GM18868 (cell line): ENCODE results near the gene EMSY.

ENCODE experiments used
- ATAC-seq: cut with Tn5 transposase; IDR thresholded peaks from one replicate; pipeline ENCODE4 v1.9.1; 2021; ENCODE audit warnings: mild to moderate bottlenecking, moderate library complexity; ENCODE audit not compliant: unreplicated experiment

EMSY gene

DNA sequence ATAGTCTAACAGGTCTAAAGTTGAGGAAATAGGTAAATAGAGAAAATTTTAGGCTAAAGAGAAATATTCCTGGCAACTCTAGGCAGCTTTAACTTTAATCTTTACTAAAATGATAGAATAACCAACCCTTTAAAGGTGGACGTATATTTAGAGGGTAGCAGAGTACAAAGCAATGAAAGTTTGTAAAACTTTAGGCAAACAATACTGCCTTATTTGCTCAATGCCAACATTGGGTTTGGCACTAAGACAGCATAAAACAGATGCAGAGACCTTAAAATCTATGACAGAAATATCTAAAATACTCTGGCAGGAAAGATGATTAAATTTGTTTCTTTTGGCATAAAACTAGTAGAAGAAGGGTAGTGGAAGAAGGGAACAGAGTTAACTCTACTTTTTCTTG lies 70.7 kb downstream of the EMSY start:
- no peak for ATAC-seq

DNA sequence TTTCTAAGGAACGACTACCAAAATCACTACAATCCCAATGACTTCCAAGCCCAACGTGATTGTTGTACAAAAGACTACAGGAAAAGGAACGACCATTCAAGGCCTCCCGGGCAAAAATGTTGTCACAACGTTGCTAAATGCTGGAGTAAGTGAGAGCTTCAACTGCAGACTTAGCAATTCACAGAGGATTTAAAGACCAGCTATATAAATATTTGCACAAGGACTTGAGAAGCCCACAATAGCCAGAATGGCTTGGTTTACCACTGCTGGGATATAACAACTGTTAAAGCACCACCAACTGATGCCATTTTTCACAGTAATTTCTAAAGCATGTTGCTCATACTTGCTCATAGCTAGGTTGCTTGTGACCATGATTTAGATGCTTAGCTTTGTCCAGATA lies 78.3 kb downstream of the EMSY start:
- no peak for ATAC-seq

DNA sequence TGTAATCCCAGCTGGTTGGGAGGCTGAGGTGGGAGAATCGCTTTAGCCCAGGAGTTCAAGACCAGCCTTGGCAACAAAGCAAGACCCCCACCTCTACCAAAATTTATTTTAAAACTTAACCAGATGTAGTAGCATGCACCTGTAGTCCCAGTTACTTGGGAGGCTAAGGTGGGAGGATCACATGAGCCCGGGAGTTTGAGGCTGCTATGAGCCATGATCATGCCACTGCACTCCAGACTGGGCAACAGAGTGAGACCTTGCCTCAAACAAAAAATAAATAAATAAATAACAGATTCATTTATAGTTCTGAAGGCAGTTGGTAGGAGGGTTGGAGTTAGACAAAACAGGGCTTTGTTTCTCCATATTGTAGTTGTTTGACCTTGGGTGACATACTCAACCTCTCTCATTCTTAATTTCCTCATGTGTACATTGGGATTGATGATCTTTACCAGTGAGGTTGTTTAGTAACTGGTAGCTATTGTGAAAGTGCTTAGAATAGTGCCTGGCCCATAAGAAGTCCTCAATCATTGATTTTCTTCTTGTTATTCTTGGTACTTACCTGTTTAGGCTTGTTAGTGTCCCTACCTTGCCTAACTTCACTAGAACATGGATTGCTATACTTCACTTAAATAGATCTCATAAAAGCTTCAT lies 79.1 kb downstream of the EMSY start:
- no peak for ATAC-seq

DNA sequence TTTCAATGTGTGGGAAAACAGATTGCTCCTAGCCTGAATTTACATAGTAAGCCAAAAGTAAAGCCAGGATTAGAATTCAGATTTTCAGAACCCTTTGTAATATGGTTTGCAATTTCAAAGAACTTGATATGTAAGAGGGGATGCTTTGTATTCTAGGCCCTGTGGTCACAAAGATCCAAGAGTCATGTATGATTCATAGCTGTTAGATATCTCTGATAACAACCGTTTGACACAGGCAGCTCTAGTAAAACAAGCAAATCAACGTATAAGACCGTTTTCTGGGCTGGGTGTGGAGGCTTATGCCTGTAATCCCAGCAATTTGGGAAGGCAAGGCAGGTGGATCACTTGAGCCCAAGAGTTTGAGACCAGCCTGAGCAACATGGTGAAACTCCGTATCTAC lies 79.6 kb downstream of the EMSY start:
- ATAC-seq, result no peak

DNA sequence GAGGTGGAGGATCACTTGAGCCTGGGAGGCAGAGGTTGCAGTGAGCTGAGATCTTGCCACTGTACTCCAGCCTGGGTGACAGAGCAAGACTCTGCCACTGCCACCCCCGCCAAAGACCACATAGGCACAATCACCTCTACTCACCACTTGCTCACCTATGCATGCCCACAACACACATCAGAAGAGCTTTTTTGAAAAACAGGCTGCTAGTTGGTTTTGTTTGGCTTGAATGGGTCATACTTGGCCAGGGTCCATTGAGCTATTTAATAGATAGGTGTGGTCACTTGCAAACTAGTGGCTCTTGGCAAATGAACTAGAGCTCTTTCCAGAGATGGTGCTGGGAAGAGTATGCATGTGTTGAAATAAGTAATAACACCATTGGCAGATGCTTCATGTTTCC lies 80.1 kb downstream of the EMSY start:
- ATAC-seq, result no peak

DNA sequence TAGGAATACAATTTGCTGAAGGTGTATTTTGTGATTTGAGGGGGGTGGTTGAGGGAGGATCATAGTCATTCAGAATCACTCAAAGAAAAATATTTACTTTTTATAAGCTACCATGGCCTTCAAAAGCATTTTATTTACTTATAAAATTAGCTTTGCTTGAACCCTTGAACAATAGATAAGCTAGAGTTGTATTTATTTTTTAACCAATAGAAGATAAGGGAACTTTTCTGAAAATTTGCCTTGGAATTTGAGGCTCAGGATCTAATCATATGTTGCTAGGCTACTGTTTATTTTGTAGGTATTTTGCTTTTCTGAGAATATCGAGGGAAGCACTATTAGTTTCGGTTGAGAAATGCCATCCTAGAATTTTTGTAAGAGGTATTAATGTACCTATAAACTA lies 82.1 kb downstream of the EMSY start:
- no peak for ATAC-seq

DNA sequence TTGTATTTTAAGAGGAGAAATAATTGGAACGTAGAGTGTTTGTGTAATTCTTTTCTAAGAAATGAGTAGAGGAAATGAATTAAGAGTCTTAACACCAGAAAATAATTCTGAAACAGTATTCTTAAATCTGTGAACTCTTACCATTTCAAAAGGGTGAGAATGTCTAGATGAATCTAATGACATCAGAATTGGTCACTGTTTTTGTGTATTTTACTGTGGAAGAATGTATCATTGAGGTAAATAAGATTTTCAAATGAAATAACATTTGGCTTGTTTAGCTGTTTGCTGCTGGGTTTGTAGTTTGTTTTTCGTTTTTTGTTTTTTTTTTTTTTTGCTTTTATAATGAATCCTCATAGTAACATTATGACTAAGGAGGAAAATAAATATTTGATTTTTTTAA lies 97.6 kb downstream of the EMSY start:
- ATAC-seq, result no peak

DNA sequence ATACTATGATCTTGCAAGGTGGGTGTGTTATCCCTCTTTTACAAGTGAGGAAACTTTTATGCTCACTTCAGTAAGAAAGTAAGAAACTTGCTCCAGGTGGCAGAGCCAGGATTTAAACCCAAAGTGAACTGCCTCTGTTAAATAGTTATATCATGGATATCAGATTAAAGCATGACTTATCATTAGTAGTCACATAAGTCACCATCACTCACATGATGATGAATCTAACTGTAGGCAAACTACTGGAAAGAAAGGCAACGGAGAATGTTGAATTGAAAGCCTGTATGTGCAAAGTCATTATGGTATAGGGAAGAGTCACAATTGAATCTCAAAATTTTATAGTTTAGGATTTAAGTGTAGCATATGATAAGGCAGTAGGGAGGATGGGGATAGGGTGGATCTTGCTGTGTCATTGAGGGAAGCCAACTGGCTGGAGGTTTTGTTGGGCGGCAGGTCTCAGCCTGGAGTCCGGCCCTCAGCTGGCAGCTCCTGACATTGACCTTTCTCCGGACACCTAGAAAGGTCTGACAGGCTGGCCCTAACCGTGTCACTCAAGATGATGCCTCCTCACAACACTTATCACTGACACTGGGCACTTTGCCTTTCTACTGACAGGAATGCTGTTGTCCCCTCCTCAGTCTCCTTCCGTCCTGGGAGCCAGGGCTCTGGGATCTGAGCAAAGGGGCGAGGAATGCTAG lies 98.3 kb downstream of the EMSY start:
- no peak for ATAC-seq

DNA sequence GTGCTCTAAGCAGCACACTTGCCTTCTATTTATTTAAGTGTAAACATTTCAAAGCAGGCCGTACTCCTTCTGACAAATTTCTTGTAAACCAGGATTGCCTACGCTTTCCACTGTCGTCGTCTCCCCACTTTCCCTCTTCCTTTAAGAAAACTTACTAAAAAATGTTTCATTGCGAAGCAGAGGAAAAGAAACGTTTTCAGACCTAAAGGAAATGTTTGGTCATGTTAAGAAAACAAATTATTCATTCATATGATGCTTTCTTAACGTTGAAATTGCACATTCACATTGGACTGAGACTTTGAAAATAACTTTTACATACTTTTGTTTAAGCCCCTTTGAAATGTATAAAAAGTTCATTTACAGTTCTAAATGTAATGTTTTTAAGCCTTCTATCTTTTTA lies 106.0 kb downstream of the EMSY start:
- no peak for ATAC-seq

DNA sequence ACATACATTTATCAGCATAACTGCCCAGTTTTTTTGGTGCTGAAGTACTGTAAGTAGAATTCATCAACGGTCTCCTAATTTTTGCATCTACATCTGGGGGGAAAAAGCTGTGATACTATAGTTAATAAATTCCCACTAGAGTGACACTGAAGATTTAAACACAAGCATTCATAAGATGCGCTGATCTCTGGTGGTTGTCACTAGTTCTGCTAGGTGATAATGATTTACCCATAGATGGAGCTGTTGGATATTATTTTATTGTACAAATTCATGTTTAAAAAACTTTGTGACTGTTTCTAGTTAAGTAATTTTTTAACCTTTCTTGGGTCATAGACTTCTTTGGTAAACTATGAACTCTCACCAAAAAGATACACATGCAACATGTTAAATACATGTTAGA lies 106.6 kb downstream of the EMSY start:
- ATAC-seq, result no peak

DNA sequence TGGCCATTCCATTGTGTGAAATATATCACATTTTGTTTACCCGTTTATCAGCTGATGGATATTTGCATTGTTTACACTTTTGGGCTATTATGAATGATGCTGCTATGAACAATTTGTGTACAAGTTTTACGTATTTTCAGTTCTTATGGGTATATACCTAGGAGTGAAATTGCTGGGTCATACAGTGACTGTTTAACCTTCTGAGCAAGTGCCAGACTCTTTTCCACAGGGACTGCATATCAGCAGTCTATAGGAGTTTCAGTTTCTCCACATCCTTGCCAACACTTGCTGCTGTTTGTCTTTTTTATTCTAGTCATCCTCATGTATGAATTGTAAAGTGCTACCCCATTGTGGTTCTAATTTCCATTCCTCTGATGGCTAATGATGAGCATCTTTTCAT lies 108.2 kb downstream of the EMSY start:
- ATAC-seq, result no peak

DNA sequence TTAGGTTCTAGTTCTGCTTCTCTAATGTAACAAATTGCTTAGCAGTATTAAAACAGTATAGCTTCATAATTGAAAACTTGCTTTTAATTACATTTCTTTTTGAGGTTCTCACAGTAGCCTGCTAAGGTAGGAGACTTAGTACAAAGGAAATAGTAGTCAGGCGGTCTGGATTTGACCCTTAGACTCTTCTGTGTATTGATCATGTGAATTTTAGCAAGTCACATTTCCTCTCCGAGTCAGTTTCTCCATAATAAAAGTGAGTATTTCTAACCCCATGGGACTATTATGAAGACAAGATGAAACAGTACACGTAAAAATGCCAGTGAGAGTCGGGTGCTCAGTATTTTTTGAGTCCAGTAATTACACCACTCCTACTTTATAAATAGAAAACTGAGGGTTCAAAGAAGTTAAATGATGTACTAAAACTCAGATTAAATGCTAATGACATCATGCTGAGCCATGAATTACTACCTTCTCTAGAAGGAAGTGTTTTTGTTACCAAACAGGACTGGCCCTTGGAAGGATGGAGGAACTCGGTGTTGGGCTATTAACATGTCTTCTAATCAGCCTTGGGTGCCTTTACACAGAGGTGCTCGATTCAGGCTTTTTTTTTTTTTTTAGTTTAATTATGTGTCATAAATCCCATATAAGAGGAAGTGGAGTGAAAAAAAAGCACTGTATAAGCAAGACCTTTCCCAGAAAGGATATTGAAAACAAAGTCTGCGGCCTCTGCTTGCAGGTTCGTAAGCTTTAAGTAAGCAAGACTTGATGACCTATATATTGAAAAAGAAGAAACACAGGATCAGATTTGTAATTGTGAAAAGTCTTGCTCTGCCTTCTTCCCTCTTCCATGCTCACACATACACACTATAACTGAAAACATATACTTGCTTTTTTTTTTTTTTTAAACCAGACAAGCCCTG lies 109.0 kb downstream of the EMSY start:
- no peak for ATAC-seq

DNA sequence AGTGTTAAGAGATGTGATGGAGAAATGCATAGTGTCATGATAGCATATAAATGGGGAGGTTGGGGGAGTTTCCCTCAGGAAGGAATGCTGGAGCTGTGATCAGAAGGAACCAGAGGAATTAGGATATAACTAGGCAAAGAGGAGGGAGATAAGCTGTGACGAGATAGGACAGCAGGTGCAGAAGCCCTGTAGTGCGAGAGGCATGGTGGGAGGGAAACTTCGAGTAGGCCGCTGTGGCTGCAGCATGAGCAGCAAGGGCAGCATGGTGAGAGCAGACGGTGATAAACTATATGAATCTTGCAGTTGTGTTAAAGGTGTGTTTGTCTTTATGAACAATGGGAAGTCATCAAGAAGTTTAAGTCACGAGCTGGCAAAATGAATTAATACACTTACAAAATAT lies 109.9 kb downstream of the EMSY start:
- no peak for ATAC-seq

DNA sequence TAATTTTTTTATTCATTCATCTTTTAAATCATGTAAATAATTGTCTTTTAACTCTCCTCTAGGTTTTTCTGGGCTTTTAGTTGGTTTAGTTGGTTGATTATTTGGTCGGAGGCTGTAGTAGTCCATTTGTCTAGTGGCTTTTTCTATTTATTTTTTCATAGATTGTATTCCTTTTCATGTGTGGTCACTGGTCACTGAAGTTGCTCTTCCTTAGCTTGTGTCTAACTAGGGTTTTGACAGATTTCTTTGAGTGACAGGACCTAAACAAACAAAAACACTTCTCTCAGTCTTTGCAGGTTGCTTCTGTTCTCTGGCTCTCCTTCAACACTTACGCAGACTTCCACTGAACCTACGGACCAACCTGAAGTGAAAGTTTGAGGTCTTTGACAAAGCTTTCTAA lies 112.6 kb downstream of the EMSY start:
- ATAC-seq, result no peak

DNA sequence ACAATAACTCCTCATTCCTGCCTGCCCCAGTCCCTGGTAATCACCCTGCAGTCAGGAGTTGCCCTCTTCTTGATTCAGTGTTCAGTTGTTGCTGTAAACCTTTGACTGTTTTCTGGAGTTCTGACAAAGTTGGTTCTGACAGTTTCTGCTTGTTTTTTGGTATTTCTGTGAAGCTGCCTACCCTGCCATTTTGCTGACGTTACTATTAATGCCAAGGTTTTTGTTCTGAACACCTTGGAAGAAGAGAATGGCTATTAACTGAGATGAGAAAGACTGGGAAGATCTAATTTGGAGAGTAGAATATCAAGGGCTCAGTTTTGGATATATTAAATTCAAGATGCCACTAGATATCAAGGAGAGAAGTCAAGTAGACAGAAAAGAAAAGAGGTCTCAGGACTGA lies 113.7 kb downstream of the EMSY start:
- ATAC-seq, result no peak

DNA sequence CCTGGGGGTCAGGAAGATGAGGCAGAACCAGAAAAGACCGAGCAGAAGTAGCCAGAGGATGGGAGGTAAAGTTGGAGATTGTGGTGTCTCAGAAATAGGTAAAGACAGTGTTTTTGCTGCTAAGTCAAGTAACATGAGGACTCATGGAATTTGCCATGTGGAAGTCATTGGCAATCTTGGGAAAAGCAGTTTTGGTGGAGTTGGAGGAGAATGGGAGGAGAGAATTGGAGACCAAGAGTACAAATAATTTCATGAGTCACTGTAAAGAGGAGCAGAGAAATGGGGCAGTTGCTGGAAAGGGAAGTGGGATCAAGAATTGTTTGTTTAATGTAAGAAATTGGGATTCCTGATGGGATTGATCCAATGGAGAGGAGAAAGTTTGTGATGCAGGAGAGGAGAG lies 114.1 kb downstream of the EMSY start:
- ATAC-seq, result no peak

DNA sequence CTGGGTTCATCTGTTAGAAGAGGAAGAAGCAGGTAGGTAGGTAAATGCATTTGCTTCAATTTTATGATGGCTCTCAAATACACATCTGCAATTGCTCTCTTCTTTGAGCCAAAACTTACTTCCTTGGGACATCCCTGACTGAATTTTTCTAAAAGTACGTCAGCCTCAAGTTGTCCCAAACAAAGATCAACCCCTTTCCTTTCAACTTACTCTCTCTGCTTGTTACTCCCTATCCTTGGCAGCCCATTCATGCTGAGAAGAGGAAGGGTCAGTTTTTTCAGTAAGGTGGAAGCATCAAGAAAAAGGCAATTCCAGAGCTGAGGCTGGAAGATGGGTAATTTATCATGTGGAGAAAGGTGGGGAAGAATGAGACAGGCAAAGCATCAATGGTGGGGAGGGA lies 114.5 kb downstream of the EMSY start:
- ATAC-seq, result no peak

DNA sequence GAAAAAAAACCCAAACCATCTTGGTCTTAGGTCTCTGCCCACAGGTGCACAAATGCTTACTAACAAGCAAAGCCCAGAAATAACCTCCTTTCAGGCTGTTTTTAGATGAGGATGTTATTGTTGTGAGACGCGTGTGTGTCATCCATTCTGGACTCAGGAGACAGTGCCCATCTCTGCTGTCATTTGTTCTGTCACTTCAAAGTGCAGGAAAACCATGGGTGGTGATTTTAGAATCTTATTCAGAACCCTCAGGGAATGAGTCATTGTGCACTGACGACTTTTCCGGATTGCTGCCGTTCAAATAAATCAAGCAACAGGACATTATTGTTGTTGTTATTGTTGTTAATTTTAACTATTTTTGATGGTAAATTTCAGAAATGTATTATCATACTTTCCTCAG lies 115.4 kb downstream of the EMSY start:
- ATAC-seq, result no peak

DNA sequence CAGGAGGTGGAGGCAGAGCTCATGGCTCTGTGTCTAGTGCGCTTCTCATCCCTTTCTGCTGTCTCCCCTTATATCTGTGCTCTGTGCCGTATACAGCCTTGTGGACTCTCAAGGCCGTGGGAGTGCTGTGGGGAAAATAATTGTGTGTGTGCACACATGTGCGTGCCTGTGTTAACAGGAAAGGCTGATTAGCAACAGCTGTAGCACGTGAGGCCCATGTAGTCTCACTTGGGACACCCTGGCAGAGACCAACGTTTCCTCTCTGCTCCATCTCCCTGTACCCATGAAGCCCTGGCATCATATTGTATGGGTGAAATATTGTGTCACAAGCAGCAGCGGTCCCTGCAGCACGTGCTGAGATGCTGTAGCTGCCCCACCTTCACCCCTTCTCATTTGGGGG lies 116.4 kb downstream of the EMSY start:
- no peak for ATAC-seq

DNA sequence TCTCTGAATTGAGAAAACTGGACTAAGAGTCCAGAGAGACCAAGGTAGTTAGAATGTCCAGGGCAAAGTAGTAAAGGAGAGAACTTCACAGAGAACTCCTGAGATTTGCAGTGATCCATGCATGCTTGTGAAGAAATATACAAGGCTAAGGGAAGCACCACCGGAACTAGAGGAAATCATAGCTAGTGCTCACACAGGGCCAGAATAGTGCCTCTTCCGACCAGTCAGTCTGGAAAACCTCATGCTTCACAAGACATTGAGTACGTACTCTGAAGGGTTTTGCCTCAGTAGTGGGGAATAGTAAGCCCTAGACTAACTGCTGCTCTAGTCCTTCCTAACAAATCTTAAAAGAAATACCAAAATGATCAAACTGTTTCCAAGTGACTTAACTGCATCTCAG lies 117.7 kb downstream of the EMSY start:
- ATAC-seq, result no peak

DNA sequence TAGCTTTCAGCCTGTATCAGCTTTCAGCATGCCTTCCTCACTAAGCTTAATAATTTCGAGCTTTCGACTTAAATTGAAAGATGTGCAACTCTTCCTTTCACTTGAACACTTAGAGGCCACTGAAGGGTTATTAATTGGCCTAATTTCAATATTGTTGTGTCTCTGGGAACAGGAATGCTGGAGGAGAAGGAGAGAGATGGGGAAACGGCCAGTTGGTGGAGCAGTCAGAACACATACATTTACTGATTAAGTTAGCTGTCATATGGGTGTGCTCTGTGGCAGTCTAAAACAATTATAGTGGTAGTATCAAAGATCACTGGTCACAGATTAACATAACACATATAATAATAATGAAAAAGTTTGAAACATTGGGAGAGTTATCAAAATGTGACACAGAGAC lies 119.5 kb downstream of the EMSY start:
- no peak for ATAC-seq

DNA sequence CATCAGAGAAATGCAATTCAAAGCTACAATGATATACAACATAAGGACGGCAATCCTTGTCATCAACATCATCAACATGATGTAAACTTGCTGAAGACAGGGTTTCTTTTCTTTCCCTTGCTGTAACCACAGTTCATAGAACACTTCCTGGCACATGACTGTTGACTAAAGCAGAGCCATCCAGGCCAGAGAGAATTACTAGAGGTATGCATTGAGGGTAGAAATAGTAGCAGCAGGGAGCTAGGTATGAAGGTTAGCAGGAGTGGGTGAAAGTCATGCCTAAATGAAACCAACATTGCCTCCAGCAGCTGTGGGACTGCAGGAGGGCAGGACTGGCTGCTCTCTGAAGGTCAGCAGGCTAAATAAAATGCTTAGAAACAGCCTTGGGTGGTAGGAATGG lies 122.0 kb downstream of the EMSY start:
- ATAC-seq, result no peak
